Glutamatergic neuron (in vitro differentiated cells): ENCODE measurements around the gene RPIA. TPM values are rescaled to one million over a fixed set of nuclear protein-coding genes. Genes with fewer than 3 reads are reported as not detected.

Experiments
- DNase-seq: peaks from one replicate; pipeline ENCODE4 v3.0.0; 2022
- H3K27ac Mint-ChIP-seq: one replicate; pipeline ENCODE4 v1.8.0; 2020; ENCODE audit warnings: mild to moderate bottlenecking, mixed read lengths, inconsistent platforms; ENCODE audit not compliant: unreplicated experiment
- H3K27me3 Mint-ChIP-seq: one replicate; pipeline ENCODE4 v1.8.0; 2020; ENCODE audit warnings: mild to moderate bottlenecking, moderate library complexity, mixed read lengths, inconsistent platforms; ENCODE audit not compliant: unreplicated experiment
- H3K36me3 Mint-ChIP-seq: one replicate; pipeline ENCODE4 v1.8.0; 2020; ENCODE audit warnings: mild to moderate bottlenecking, mixed read lengths, inconsistent platforms; ENCODE audit not compliant: unreplicated experiment
- H3K4me1 Mint-ChIP-seq: one replicate; pipeline ENCODE4 v1.8.0; 2020; ENCODE audit warnings: mild to moderate bottlenecking, low read depth, mixed read lengths, inconsistent platforms; ENCODE audit not compliant: unreplicated experiment
- H3K4me3 Mint-ChIP-seq: one replicate; pipeline ENCODE4 v1.8.0; 2020; ENCODE audit warnings: mild to moderate bottlenecking, mixed read lengths, inconsistent platforms; ENCODE audit not compliant: unreplicated experiment
- H3K9me3 Mint-ChIP-seq: one replicate; pipeline ENCODE4 v1.8.0; 2020; ENCODE audit warnings: mild to moderate bottlenecking, moderate library complexity, mixed read lengths, inconsistent platforms; ENCODE audit not compliant: unreplicated experiment
- CTCF ChIP-seq: fragments of 200-600 bp; sonication (generic); IDR thresholded peaks from one replicate; pipeline ENCODE4 v1.5.0; 2021; ENCODE audit not compliant: partially characterized antibody, unreplicated experiment
- total RNA-seq: library from RNA; stranded (reverse); fragmentation: NEBNext Ultra II Directional; extraction: Animal tissue kit (Norgen Biotek cat#: 25700); gene quantifications from one replicate; pipeline ENCODE4 v1.2.1, GENCODE V29; 2021; ENCODE audit not compliant: unreplicated experiment

RPIA gene
- total RNA-seq, 1 donor from 2014 or later: 8.1 TPM

GRCh38 chr2:88746929-88747490, 55.5 kb downstream of the RPIA start:
- H3K27me3 Mint-ChIP-seq: peaks cover 3% of the 10 kb centered on the region
- no peak overlapping the region for H3K27ac Mint-ChIP-seq
- H3K4me3 Mint-ChIP-seq: no peak overlapping the region
- no peak for TF ChIP-seq CTCF
- no peak for DNase-seq
- H3K9me3 Mint-ChIP-seq: no peaks in the 10 kb centered on the region
- H3K36me3 Mint-ChIP-seq: peaks cover 41% of the 10 kb centered on the region
- no peaks in the 10 kb centered on the region for H3K4me1 Mint-ChIP-seq

GRCh38 chr2:88747990-88748389, 56.5 kb downstream of the RPIA start:
- Mint-ChIP-seq H3K4me1 (no peaks in the 10 kb centered on the region), H3K36me3 (peaks cover 36% of the 10 kb centered on the region), H3K27ac (no peak overlapping the region), H3K4me3 (no peak overlapping the region), H3K9me3 (no peaks in the 10 kb centered on the region), H3K27me3 (peaks cover 3% of the 10 kb centered on the region)
- no peak for TF ChIP-seq CTCF
- no peak for DNase-seq

GRCh38 chr2:88751768-88752167, 60.3 kb downstream of the RPIA start:
- no peak overlapping the region for H3K27ac Mint-ChIP-seq
- no peak overlapping the region for H3K4me3 Mint-ChIP-seq
- peaks cover 8% of the 10 kb centered on the region for H3K9me3 Mint-ChIP-seq
- no peak for TF ChIP-seq CTCF
- H3K4me1 Mint-ChIP-seq: no peaks in the 10 kb centered on the region
- H3K27me3 Mint-ChIP-seq: peaks cover 3% of the 10 kb centered on the region
- DNase-seq: no peak
- peaks cover 11% of the 10 kb centered on the region for H3K36me3 Mint-ChIP-seq

- H3K4me3 Mint-ChIP-seq: no peak overlapping the region
- H3K36me3 Mint-ChIP-seq: peaks cover 11% of the 10 kb centered on the region
- H3K27me3 Mint-ChIP-seq: no peaks in the 10 kb centered on the region
- peak overlapping the region; percentile 23 for H3K27ac Mint-ChIP-seq
- no peaks in the 10 kb centered on the region for H3K4me1 Mint-ChIP-seq
- no peak for TF ChIP-seq CTCF
- H3K9me3 Mint-ChIP-seq: peaks cover 8% of the 10 kb centered on the region
- no peak for DNase-seq
Measured at GRCh38 chr2:88753833-88754584, 62.5 kb downstream of the RPIA start.

GRCh38 chr2:88754585-88755320, 63.3 kb downstream of the RPIA start:
- Mint-ChIP-seq H3K27ac (no peak overlapping the region), H3K4me3 (no peak overlapping the region), H3K36me3 (peaks cover 13% of the 10 kb centered on the region), H3K9me3 (peaks cover 8% of the 10 kb centered on the region), H3K27me3 (no peaks in the 10 kb centered on the region), H3K4me1 (no peaks in the 10 kb centered on the region)
- no peak for TF ChIP-seq CTCF
- DNase-seq: no peak
